Muscle of arm (tissue), 12 donors: ENCODE data around the gene TRIM8. TPM values are rescaled to one million over a fixed set of nuclear protein-coding genes. Genes with fewer than 3 reads are reported as not detected.
"Not testable (repeated sequence)": the region's sequence is repeated elsewhere in the genome, so short reads cannot be mapped to it uniquely, and the experiment has no call there.

Source experiments
- DNase-seq: peaks from one replicate; pipeline ENCODE4 v3.0.0-alpha.2; 2013
- polyA plus RNA-seq, 12 donors: library from polyadenylated mRNA; unstranded; fragments of 120-200 nt; gene quantifications; one replicate each; pipeline ENCODE4 v1.2.1, GENCODE V29; 2013; ENCODE audit not compliant: insufficient read length in 12 of 12

Gene TRIM8
- polyA plus RNA-seq, 12 donors: 60.8 to 367 (median 74.1) TPM

DNA sequence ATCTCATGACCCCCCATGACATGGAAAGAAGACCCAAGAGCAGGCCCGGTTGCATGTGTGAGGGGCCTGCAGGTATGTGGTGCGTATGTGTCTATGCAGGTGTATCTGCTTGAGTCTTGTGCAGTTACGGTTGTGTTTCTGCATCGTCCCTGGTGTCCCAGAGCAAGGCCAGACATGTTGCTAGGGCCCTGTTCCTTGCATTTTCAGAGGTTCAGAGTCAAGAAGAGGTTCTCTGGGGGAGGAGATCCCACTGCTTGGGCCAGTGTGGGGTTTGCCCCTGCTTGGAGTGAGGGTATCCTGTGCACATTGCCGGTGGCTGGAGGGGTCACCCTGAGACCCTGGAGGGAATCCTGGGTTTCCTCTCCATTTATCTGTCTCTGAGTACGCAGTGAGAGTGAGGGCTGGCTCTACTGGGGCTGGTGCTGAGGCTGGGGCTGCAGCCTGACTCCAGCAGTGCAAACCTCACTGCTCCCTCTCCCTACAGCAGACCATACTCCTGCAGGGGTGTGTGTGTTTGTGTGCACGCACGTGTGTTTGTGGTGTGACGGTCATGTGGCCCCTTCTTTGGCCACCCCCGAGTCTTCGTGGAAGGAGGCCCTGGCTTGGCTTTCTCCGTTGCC lies 4.1 kb downstream of the TRIM8 start:
- no peak for DNase-seq

GRCh38 chr10:102648889-102649796 lies 4.9 kb downstream of the TRIM8 start:
- no peak for DNase-seq

GRCh38 chr10:102649797-102650654 lies 5.7 kb downstream of the TRIM8 start:
- no peak for DNase-seq

- no peak for DNase-seq
Observed at GRCh38 chr10:102650655-102651454, 6.6 kb downstream of the TRIM8 start.

GRCh38 chr10:102651455-102652169 lies 7.3 kb downstream of the TRIM8 start:
- no peak for DNase-seq

DNA sequence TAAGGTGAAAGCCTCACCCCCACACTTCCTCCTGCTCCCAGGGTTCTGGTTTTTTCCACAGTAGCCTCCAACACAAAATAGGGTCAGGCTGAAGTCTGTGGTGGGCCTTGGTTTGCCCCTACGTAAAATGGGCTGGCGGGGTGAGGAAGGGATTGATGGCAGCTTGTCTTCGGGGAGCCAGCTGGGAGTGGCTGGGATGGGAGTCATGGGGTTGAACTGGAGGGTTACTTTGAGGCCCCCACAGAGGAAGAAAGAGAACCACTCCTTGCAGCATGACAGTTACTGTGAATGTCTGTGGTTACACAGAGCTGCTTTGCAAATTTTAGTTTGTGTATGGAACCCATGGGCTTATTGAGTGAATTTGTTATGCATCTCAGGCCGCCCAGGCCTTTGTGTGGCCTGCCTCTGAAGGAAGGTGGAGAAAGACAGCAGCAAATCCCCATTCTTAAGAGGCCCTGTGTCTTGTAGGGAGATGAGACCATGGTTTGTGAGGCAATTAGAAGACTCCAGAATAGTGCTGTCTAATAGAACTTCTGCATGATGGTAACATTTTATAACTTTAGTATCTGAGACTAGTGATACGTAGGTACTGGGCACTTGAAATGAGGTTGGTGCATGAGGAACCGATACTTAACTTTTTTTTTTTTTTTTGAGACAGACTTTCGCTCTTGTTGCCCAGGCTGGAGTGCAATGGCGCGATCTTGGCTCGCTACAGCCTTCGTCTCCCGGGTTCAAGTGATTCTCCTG lies 8.1 kb downstream of the TRIM8 start:
- DNase-seq: no peak

DNA sequence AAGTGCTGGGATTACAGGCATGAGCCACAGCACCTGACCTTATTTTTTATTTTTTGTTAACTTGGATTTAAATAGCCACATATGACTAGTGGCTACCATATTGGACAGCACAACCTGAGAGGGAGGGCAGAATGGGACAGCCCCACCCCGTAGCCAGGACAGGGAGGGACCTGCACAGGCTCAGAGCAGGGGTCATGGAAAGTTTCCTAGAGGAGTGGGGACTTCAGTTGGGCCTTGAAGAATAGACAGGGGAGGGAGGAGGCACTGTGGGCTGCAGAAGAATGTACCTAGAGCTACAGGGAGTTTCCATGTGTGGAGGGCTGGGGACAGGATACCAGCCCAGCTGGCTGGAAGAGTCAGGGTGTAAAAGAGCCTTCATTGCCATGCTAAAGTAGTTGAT lies 8.8 kb downstream of the TRIM8 start:
- DNase-seq: no peak

DNA sequence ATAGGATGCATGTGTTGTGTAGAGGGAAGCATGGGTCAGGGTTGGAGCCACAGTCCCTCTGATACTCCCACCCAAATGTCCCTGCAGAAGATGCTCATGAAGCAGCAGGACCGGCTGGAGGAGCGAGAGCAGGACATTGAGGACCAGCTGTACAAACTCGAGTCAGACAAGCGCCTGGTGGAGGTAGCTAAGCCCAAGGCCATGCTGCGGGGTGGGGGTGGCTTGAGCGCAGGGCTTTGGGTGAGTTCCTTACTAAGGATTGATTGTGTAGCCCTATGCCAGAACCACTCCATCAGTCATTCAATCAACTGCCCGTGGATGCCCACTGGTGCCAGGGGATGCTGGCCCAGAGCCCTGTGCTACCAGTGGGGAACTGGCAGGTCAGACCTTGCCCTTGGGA lies 10.3 kb downstream of the TRIM8 start:
- no peak for DNase-seq

- no peak for DNase-seq
Observed at GRCh38 chr10:102654969-102655368, 10.7 kb downstream of the TRIM8 start.

GRCh38 chr10:102656026-102656425 lies 11.7 kb downstream of the TRIM8 start:
- DNase-seq: no peak

GRCh38 chr10:102656791-102657371 lies 12.6 kb downstream of the TRIM8 start:
- no peak for DNase-seq

GRCh38 chr10:102657451-102657850 lies 13.2 kb downstream of the TRIM8 start:
- DNase-seq: no peak

DNA sequence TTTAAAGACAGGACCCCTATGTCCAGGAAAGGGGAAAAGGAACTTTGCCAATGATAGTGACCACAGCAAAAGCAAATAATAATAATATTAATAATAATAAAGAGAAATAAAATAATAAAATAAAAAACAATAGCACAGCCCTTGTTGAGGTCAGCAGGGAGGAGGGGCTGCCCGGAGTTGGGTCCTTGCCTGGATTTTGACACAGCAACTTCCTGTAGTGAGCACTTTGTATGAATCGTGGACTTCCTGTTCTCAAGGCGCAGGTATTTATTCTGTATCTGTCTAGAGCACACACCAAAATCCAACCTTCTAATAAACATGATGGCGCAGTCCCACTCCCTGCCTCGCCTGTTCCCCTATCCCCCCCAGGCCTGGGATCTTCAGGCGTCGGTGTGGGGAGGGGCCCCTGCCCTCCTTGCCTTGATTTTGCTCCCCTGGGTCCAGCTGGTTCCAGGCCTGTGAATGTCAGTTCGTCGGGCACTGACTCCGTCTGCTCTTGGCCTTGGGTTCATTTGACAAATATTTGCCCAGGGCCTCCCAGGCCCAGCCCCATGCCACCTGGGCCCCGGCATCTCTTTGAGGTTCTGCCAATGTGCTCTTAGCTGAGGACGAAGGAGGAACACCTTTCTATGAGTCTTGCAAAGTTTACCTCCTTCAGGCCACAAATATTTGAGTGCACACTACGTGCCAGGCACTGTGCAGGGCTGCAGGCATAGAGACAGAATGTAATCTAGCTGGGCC lies 13.9 kb downstream of the TRIM8 start:
- DNase-seq: no peak

DNA sequence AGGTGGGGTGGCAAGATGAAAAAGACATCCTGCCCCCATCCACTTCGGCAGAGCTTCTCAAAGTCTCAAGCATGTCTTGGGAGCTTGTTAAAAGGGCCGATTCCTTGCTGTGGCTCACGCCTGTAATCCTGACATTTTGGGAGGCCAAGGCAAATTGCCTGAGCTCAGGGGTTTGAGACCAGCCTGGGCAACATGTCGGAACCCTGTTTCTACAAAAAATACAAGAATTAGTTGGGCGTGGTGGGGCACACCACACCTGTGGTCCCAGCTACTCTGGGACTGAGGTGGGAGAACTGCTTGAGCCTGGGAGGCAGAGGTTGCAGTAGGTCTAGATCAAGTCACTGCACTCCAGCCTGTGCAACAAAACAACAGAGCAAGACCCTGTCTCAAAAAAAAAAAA lies 14.5 kb downstream of the TRIM8 start:
- no peak for DNase-seq

DNA sequence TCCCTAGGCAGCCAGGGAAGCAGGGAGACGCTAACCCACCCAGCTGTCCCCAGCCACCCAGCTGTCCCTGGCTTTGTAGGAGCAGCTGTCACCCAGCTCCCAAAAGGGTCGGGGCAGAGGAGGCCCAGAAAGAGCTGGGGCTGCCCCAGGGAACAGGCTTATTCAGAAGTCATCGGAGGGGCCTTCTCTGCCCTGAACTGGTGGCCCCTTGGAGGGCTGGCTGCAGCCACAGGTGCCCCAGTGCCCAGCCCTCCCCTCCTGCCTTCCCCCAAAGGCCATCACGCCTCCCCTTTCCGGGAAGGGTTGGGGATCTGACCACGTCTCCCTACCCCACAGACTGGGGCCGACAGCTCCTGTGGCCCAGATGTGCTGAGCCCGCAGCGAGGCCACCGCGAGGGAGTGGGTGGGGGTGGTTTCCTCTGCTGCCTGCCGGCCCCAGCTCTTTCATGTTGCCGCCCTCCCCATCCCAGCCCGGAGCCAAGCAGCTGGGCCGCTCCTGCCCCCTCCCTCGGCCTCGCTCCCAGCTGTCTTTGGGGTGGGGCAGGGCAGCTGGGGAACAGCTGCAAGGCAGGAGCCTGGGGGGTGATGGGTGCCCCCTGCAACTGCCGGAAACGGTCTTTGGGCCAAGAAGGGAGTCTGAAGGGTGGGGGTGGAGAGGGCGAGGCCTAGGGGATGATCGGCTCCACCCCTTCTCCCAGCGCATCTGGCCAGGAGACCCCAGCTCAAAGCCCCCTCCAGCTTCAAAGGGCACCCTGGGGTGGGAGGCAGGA lies 16.8 kb downstream of the TRIM8 start:
- DNase-seq: peak; percentile 72

GRCh38 chr10:102661658-102662028 lies 17.4 kb downstream of the TRIM8 start:
- no peak for DNase-seq

DNA sequence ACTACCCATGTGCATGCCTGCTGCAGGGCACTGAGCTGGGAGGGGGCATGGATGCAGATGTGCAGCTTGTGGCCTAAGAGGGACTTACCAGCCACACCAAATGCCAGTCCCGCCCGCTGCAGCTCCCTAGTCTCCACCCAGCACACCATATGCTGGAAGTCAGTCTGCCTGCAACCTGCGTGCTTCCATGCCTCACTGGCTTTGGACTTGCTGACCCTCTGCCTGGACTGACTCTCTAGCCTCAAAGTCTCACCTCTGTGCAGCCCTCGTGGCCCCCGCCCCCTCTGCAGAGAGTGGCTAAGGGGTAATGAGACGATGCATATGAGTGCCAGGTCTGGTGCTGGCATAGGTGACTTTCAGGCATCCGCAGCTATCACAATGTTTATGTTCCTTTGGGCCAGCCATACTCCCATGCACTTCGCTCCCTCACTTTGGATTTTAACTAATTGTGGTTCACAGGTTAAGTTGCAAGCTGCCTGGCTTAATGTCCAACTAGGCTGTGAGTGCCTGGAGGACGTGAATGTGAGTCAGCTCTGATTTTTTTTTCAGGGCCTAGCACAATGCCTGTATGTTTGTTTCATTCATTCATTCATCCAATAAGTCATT lies 21.7 kb downstream of the TRIM8 start:
- no peak for DNase-seq

GRCh38 chr10:102667411-102667810 lies 23.1 kb downstream of the TRIM8 start:
- not testable (repeated sequence) for DNase-seq
